Activated naive CD4-positive, alpha-beta T cell treated with anti-CD3 and anti-CD28 coated beads, Interleukin-2, amount 10 ng/mL, durations not matched to agents 7 days and 5 days (primary cell): ENCODE data around the gene SLX9.

Source experiments
- CTCF ChIA-PET: fragments of 350-600 bp; sonication (Branson Sonifier 250); formaldehyde crosslinking; loops from one replicate; lab custom pipeline; 2021; ENCODE audit warnings: antibody characterized with exemption; lab: Charles Lee
- DNase-seq: peaks from one replicate; pipeline ENCODE4 v3.0.0-alpha.2; 2020
- H3K27ac Mint-ChIP-seq: one replicate; pipeline ENCODE4 v1.8.0; 2021; ENCODE audit warnings: mild to moderate bottlenecking, moderate library complexity, mixed read lengths
- H3K27me3 Mint-ChIP-seq: one replicate; pipeline ENCODE4 v1.8.0; 2021; ENCODE audit warnings: mild to moderate bottlenecking, mixed read lengths
- H3K36me3 Mint-ChIP-seq: one replicate; pipeline ENCODE4 v1.8.0; 2021; ENCODE audit warnings: mixed read lengths
- H3K4me1 Mint-ChIP-seq: one replicate; pipeline ENCODE4 v1.8.0; 2021; ENCODE audit warnings: mixed read lengths
- H3K4me3 Mint-ChIP-seq: one replicate; pipeline ENCODE4 v1.8.0; 2021; ENCODE audit warnings: mild to moderate bottlenecking, moderate library complexity, mixed read lengths
- H3K9me3 Mint-ChIP-seq: one replicate; pipeline ENCODE4 v1.8.0; 2021; ENCODE audit warnings: mixed read lengths

Gene SLX9

DNA sequence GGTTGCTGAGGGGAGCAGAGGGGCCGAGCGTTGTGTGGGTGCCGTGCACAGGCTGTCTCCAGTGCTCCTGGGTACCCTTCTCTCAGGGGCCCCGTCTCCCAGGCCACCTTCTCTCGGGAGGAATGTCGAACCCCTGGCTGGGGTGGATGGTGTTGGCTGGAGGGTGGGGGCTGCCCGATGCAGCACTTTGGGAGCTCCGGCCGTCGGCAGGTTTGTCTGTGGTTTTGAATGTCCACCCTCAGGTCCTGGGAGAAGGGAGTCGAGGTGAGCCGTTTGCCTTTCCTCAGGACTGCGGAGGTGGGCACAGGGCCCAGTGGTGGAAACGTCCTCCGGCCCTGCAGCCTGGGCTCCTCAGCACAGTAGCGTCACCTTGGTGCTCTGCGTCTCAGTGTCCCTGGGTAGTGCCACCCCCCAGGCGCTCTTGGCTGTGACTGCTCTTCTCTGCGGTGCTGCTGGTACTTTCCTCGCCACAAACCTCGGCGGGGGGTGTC lies 14.5 kb downstream of the SLX9 start:
- CTCF ChIA-PET: interaction anchor here (0.7 to 14.6 kb wide), 2 partner anchors 158 to 186 kb away, joined by 4 to 231 read pairs; no protein-coding TSS in a partner anchor
- Mint-ChIP-seq H3K27me3 (no peaks in the 10 kb centered on the region), H3K4me1 (peaks cover 4% of the 10 kb centered on the region), H3K27ac (no peak overlapping the region), H3K36me3 (peaks cover 7% of the 10 kb centered on the region), H3K9me3 (no peaks in the 10 kb centered on the region), H3K4me3 (no peak overlapping the region)
- DNase-seq: no peak

DNA sequence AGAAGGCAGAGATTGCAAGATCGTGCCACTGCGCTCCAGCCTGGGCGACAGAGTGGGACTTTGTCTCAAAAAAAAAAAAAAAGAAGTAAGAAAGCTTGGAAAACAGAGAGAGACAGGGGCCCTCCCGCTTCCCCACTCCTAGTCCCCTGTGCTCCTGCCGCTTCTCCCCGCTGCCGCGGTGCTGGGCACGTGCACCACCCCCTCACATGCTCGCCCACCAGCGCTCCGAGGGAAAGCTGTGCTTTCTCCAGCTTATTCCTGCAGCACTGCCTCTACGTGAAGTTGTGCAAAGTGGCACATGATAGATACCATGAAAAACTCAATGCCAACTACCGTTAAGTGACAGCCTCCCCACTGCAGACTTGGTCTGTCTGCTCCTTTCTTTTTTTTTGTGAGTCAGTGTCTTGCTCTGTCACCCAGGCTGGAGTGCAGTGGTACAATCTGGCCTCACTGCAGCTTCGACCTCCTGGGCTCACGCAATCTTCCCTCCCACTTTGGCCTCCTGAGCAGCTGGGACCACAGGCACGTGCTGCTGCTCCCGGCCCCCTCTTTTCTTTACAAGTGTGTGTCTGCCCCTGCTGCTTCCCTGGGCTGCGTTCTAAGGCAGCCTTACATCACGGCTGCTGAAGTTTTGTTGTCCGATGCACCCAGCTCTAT lies 15.4 kb downstream of the SLX9 start:
- no peaks in the 10 kb centered on the region for H3K9me3 Mint-ChIP-seq
- no peak for DNase-seq
- no peaks in the 10 kb centered on the region for H3K27me3 Mint-ChIP-seq
- no peaks in the 10 kb centered on the region for H3K4me1 Mint-ChIP-seq
- H3K27ac Mint-ChIP-seq: no peak overlapping the region
- H3K4me3 Mint-ChIP-seq: no peak overlapping the region
- CTCF ChIA-PET: interaction anchor here (0.7 to 14.6 kb wide), 3 partner anchors 157 to 185 kb away, joined by 4 to 231 read pairs (median 4); no protein-coding TSS in a partner anchor
- H3K36me3 Mint-ChIP-seq: peaks cover 7% of the 10 kb centered on the region

DNA sequence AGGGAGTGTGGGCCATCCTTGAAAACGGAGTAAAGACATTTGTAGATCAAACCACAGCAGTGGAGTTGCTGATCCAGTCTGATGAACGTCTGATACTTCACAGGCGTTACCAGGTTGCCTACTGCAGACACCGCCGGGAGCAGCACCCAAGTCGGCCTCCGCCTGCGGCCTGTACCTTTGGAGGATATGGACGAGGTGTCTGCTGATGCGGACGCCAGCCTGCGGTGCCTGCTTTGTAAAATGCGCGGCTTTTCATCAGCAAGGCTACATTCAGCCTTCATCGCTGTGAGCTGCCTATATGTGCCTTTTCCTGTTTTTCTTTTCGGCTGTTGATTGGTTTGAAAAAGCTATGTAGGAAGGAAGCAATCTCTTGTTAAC lies 16.0 kb downstream of the SLX9 start:
- CTCF ChIA-PET: interaction anchor here (1.6 to 14.6 kb wide), 2 partner anchors 172 to 184 kb away, joined by 4 to 231 read pairs; no protein-coding TSS in a partner anchor
- no peak overlapping the region for H3K27ac Mint-ChIP-seq
- no peaks in the 10 kb centered on the region for H3K27me3 Mint-ChIP-seq
- H3K4me1 Mint-ChIP-seq: no peaks in the 10 kb centered on the region
- no peak overlapping the region for H3K4me3 Mint-ChIP-seq
- H3K36me3 Mint-ChIP-seq: peaks cover 8% of the 10 kb centered on the region
- H3K9me3 Mint-ChIP-seq: no peaks in the 10 kb centered on the region
- DNase-seq: no peak

DNA sequence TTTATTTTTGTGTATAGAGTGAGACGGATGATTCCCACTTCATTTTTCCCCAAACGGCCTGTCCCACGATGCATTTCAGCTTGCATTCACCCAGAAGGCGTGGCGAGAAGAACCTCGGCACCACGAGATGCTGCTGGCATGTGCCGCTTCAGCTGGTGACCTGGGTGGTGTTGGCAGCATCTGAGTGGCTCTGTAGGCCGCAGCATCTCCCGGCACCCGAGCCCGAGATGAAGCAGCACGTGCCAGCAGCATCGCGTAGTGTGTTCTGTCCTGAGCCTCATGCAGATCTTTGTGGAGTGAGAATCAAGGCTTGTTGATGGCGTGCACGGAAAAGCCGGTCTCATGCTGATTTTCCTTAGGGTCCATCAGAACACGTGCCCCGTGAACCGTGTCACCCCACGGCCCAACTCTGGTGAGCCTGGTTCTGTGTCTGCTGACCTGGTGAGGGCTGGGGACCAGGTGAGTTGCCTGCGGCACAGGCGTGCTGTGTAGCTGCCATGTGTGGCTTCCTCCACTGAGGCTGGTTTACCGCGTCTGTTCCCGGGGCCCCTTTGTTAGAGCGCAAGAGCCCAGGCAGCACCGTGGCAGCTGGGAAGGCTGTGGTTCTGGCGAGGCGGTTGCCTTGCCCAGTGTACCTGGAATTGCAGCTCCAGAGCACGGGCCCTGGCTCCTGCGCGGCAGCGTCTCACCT lies 16.7 kb downstream of the SLX9 start:
- CTCF ChIA-PET: interaction anchor here (1.6 to 14.6 kb wide), 3 partner anchors 8 to 184 kb away, joined by 4 to 231 read pairs (median 6); no protein-coding TSS in a partner anchor
- no peak for DNase-seq
- Mint-ChIP-seq H3K27me3 (no peaks in the 10 kb centered on the region), H3K36me3 (peaks cover 11% of the 10 kb centered on the region), H3K4me3 (no peak overlapping the region), H3K9me3 (no peaks in the 10 kb centered on the region), H3K4me1 (no peaks in the 10 kb centered on the region), H3K27ac (no peak overlapping the region)

DNA sequence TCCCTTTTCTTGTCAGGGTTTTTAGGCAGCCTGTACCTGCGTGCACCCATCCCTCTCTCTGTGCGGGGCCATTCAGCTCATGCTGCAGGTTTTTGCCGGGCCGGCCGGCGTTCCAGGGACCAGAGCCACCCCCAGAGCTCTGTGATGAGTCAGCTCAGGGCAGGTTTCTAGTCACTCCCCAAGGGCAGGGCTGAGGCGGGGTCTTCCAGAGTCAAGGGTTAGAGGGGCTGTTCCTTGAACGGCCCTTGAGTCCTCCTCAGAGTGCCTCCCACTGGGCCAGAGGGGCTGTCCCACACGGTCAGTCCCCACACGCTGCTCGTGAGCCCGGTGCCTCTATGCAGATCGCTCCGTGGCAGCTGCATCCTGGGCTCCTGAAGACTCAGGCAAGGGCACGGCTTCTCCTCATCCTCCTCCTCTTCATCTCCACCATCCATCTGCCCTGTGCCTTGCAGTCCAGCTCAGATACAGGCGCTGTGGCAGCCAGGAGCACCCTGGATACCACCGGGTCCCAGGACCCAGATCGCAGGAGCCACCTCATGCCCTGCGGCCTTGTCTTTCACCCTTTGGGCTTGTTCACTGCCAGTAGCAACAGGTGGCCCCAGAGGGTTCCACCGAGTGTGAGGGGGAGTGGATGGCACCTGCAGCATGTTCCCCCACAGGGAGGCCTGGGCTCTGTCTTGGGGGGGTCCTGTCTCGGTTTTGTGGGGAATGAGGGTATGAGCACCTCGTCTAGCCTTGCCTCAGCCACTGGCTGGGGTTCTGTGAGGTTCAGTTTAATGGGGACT lies 17.4 kb downstream of the SLX9 start:
- H3K9me3 Mint-ChIP-seq: no peaks in the 10 kb centered on the region
- no peak for DNase-seq
- H3K27ac Mint-ChIP-seq: peak overlapping the region; percentile 37
- H3K4me3 Mint-ChIP-seq: no peak overlapping the region
- no peaks in the 10 kb centered on the region for H3K27me3 Mint-ChIP-seq
- CTCF ChIA-PET: interaction anchor here (1.2 to 14.6 kb wide), 4 partner anchors 9 to 183 kb away, joined by 4 to 231 read pairs (median 5); no protein-coding TSS in a partner anchor
- H3K4me1 Mint-ChIP-seq: no peaks in the 10 kb centered on the region
- H3K36me3 Mint-ChIP-seq: peaks cover 11% of the 10 kb centered on the region

DNA sequence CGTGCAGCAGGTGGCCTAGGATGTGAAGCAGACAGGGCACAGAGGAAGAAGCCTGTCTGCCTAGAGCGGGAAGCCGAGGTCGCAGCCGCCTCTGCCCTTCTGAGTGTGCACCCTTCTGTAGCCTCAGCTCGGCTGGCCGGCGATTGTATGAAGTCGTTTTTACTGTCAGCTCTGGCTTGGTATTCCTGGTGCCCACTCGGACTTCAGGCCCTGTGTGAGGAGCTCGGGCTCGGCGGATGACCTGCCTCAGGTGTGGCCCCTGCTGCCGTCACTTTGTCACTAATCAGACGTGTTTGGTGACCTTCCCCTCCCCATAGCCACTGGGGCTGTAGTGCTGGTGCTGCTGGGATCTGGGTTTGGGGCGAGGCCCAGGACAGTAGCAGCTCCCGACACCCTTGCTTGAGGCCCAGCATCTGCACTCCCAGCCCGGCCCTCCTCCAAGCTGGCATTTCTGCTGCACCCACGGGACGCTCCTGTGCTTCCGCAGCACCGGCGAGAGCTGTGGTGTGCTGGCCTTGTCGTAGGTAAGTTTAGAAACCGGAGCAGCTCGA lies 18.1 kb downstream of the SLX9 start:
- no peak for DNase-seq
- Mint-ChIP-seq H3K9me3 (no peaks in the 10 kb centered on the region), H3K27me3 (no peaks in the 10 kb centered on the region), H3K27ac (peak overlapping the region; percentile 37), H3K4me1 (no peaks in the 10 kb centered on the region), H3K36me3 (peaks cover 13% of the 10 kb centered on the region), H3K4me3 (no peak overlapping the region)
- CTCF ChIA-PET: interaction anchor here (0.7 to 1.8 kb wide), 5 partner anchors 10 to 482 kb away, joined by 3 to 6 read pairs (median 3); no protein-coding TSS in a partner anchor

DNA sequence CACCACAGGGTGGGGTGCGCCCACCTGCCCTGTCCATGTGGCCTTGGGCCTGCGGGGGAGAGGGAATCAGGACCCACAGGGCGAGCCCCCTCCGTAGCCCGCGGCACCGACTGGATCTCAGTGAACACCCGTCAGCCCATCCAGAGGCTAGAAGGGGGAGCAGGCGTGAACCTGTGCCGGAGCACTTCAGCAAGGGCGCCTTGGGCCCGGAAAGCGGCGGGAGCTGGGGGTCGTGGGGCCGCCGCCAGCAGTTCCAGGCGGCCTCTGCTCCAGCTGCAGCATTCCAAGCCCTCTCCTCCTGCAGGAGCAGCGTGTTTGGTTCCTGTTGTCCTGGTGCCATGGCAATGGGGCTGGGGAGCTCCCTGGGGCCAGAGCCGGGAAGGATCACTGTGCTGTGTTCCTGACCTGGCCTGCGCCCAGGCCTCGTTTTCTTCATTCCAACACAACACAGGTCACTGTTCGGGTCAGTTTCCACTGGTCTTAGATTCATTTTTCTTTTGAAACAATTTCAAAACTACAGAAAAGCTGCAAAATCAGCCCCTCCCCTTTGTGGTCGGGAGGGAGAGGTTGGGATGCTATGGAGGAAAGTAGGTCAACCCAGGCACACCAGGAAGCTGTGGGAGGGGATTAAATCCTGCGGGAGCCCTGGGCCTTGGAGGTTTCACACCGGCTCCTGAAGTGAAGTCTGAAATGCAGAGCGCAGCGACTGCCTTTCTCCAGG lies 18.8 kb downstream of the SLX9 start:
- H3K27ac Mint-ChIP-seq: no peak overlapping the region
- no peaks in the 10 kb centered on the region for H3K9me3 Mint-ChIP-seq
- peaks cover 16% of the 10 kb centered on the region for H3K36me3 Mint-ChIP-seq
- no peak for DNase-seq
- H3K4me1 Mint-ChIP-seq: no peaks in the 10 kb centered on the region
- CTCF ChIA-PET: interaction anchor here (0.7 to 1.5 kb wide), 4 partner anchors 171 to 481 kb away, joined by 3 to 4 read pairs (median 3); no protein-coding TSS in a partner anchor
- no peaks in the 10 kb centered on the region for H3K27me3 Mint-ChIP-seq
- no peak overlapping the region for H3K4me3 Mint-ChIP-seq

DNA sequence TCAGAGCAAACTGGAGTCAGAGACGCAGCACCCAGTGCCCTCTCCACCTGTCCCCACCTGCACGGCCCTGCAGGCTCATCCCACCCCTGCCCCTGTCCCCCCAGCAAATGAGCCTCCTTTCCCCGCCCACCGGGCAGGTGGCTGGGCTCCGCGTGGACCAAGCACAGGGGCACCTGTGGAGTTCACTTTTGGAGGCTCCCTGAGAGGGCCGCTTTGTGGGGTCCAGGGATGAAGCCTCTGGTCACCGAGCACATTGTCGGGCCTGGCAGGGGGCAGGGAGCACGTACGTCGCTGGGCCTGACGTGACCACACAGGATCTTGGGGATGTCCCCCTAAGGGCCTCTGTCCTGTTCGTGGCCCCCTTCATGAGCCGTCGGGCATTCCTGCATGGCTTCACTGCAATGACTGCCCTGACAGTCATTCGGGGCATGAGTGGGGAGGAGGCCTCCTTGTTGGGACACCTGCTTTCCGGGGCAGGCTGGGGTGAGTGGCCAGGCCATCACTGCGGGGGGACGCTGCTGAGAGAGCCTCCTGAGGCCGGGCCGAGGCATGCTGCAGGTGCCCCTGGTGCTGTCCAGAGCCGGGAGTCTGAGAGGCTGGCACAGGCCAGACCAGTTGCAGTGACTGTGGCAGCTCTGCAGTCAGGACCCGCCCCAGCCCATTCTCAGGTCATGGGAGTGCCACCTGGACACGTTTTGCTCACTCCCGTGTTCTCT lies 19.7 kb downstream of the SLX9 start:
- peaks cover 3% of the 10 kb centered on the region for H3K4me1 Mint-ChIP-seq
- no peaks in the 10 kb centered on the region for H3K9me3 Mint-ChIP-seq
- no peaks in the 10 kb centered on the region for H3K27me3 Mint-ChIP-seq
- no peak overlapping the region for H3K27ac Mint-ChIP-seq
- no peak overlapping the region for H3K4me3 Mint-ChIP-seq
- no peak for DNase-seq
- CTCF ChIA-PET: interaction anchor here (1.5 kb wide), 1 partner anchor 181 kb away, joined by 3 read pairs; no protein-coding TSS in a partner anchor
- H3K36me3 Mint-ChIP-seq: peaks cover 18% of the 10 kb centered on the region

DNA sequence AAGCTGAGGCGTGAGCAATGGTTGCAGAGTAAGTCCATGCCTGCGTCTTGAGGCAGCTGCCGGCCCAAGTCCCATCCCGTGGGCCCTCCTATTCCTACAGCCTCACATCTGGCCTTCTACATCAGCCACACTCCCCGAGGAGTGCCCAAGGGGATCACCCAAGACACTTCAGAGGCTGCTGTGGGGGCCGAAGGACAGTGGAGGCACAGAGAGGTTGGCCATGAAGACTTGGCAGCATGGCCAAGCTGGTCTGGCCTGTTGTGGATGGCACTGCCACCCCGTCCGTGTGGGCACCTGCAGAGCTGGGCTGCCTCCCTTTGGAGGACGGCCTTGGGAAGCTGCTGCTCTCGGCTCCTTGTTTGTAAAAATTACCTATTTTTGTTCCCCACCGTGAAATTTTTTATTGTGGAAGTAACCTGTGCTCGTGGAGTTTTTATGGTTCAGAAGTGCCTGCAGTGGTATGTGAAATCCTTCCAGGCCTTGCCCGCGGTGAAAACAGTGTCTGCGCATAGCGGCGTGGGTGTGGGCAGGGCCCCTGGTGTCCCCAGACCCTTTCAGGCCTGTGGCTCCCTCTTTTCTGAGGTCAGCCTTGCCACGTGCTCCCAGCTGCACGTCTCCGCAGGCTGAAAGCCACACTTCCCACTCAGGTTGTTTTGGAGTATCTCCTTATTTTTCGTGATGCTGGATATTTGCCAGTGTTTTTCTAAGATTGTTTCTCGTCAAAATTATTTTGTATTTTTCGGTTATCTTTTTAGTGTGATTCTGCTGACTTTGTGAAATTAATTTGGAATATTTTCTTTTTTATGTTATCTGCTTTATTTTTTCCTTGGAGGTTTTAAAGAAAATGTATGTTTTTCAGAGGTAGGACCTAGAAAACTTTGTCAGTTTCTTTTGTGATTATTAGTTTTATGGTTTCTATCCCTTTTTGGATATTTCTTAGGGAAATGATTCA lies 20.6 kb downstream of the SLX9 start:
- Mint-ChIP-seq H3K27me3 (no peaks in the 10 kb centered on the region), H3K4me3 (no peak overlapping the region), H3K27ac (no peak overlapping the region), H3K9me3 (no peaks in the 10 kb centered on the region), H3K4me1 (peaks cover 12% of the 10 kb centered on the region), H3K36me3 (peaks cover 25% of the 10 kb centered on the region)
- DNase-seq: no peak
- CTCF ChIA-PET: no interaction called here

DNA sequence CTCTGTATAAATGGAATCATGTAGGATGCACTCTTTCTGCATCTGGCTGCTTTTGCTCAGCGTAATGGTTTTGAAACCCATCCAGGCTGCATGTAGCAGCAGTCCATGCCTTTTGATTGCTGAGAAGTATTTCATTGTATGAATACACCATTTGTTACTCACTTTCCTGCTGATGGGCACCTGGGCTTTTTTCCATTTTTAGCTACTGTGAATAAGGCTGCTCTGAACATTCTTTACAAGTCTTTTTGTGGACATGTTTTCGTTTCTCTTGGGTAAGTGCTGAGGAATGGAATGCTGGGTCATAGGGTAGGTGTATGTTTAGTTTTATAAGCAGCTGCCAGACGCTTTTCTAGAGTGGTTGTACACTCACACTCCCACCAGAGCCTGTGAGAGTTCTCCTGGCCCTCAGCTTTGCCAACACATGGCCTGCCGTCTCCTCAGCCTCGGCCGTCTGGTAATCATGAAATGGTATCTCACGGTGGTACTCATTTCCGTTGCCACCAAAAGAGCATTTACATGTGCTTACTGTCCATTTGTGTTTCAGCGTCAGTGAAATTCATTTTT lies 22.7 kb downstream of the SLX9 start:
- Mint-ChIP-seq H3K4me1 (peaks cover 27% of the 10 kb centered on the region), H3K9me3 (no peaks in the 10 kb centered on the region), H3K27me3 (no peaks in the 10 kb centered on the region), H3K27ac (no peak overlapping the region), H3K36me3 (peaks cover 25% of the 10 kb centered on the region), H3K4me3 (no peak overlapping the region)
- no peak for DNase-seq
- CTCF ChIA-PET: interaction anchor here (2.3 to 6.2 kb wide), 3 partner anchors 13 to 176 kb away, joined by 13 to 42 read pairs (median 29); no protein-coding TSS in a partner anchor

DNA sequence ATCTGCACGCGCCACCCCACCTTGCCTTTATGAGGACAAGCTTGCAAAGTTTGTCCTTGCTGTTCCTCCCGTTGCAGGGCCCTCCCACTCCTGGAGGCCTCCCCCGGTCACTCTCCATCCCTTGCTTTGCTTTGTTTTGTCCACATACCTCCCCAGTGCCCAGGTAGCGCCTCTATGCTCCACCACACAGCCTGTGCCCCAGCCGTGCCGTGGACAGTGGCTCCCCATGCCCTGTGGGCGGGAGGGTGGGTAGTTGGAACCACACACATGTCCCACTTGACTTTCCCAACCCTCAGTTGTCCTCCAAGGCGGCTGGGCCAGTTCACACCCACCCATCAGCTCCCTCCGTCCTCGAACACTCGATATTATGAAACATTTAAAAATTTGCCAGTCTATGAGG lies 24.6 kb downstream of the SLX9 start:
- no peak overlapping the region for H3K27ac Mint-ChIP-seq
- CTCF ChIA-PET: interaction anchor here (2.3 to 6.2 kb wide), 3 partner anchors 15 to 174 kb away, joined by 13 to 42 read pairs (median 29); no protein-coding TSS in a partner anchor
- DNase-seq: no peak
- no peak overlapping the region for H3K4me3 Mint-ChIP-seq
- H3K36me3 Mint-ChIP-seq: peaks cover 25% of the 10 kb centered on the region
- H3K4me1 Mint-ChIP-seq: peaks cover 35% of the 10 kb centered on the region
- H3K27me3 Mint-ChIP-seq: no peaks in the 10 kb centered on the region
- H3K9me3 Mint-ChIP-seq: no peaks in the 10 kb centered on the region
